Measurements from ENCODE around the gene CAMTA1. TPM values are rescaled to one million over a fixed set of nuclear protein-coding genes. Genes with fewer than 3 reads are reported as not detected.

Gene CAMTA1
- total RNA-seq, 1 donor from 2014 or later = 268 TPM

- peaks cover 2% of the 10 kb centered on the region for H3K27me3 Mint-ChIP-seq (ENCODE audit: insufficient read depth, low read depth)
- H3K27me3 ChIP-seq = peaks cover 8% of the 10 kb centered on the region
- H3F3A ChIP-seq (ENCODE audit: low read depth) = no peaks in the 10 kb centered on the region
- no peaks in the 10 kb centered on the region for H3K9me3 Mint-ChIP-seq
- H3K27ac Mint-ChIP-seq = no peak overlapping the region
- H3K36me3 ChIP-seq = no peaks in the 10 kb centered on the region
- no peak overlapping the region for H3K4me3 ChIP-seq
- no peak overlapping the region for H2AFZ ChIP-seq (replicated peaks)
- H3K4me2 ChIP-seq = no peak overlapping the region
- no peak overlapping the region for H3K4me3 Mint-ChIP-seq
- no peaks in the 10 kb centered on the region for H3K36me3 Mint-ChIP-seq
- H3K4me1 ChIP-seq = no peaks in the 10 kb centered on the region
- H3K9ac ChIP-seq = no peak overlapping the region
- peak; percentile 82 for DNase-seq (ENCODE audit: low spot score)
- H3K9me3 ChIP-seq (ENCODE audit: low read depth) = no peaks in the 10 kb centered on the region
- H4K20me1 ChIP-seq (ENCODE audit: low read depth) = no peaks in the 10 kb centered on the region
- no peak overlapping the region for H3K27ac ChIP-seq
- no peaks in the 10 kb centered on the region for H3K4me1 Mint-ChIP-seq
- TF ChIP-seq EZH2phosphoT487 (IDR thresholded peaks at IDR 0.05) (no peak), EZH2 (IDR thresholded peaks at IDR 0.05) (no peak), CTCF (IDR thresholded peaks at IDR 0.05) (peak; percentile 91)
- no peaks in the 10 kb centered on the region for H3K79me2 ChIP-seq (ENCODE audit: low read depth)
Observed at GRCh38 chr1:7207875-7208646, 422.8 kb downstream of the CAMTA1 start.

- no peaks in the 10 kb centered on the region for H3K4me1 ChIP-seq
- H2AFZ ChIP-seq (replicated peaks) = no peak overlapping the region
- H3K36me3 Mint-ChIP-seq = no peaks in the 10 kb centered on the region
- no peak overlapping the region for H3K4me3 ChIP-seq
- TF ChIP-seq EZH2 (IDR thresholded peaks at IDR 0.05) = no peak
- TF ChIP-seq CTCF (IDR thresholded peaks at IDR 0.05) = no peak
- TF ChIP-seq EZH2phosphoT487 (IDR thresholded peaks at IDR 0.05) = no peak
- no peaks in the 10 kb centered on the region for H3K9me3 ChIP-seq (ENCODE audit: low read depth)
- no peaks in the 10 kb centered on the region for H3K79me2 ChIP-seq (ENCODE audit: low read depth)
- no peak overlapping the region for H3K4me3 Mint-ChIP-seq
- no peak overlapping the region for H3K4me2 ChIP-seq
- H3K27me3 ChIP-seq = peaks cover 8% of the 10 kb centered on the region
- H3K36me3 ChIP-seq = no peaks in the 10 kb centered on the region
- H3K27ac Mint-ChIP-seq = no peak overlapping the region
- peaks cover 2% of the 10 kb centered on the region for H3K27me3 Mint-ChIP-seq (ENCODE audit: insufficient read depth, low read depth)
- H3K4me1 Mint-ChIP-seq = no peaks in the 10 kb centered on the region
- H3K27ac ChIP-seq = no peak overlapping the region
- H3K9ac ChIP-seq = no peak overlapping the region
- no peaks in the 10 kb centered on the region for H4K20me1 ChIP-seq (ENCODE audit: low read depth)
- DNase-seq (ENCODE audit: low spot score) = no peak
- H3F3A ChIP-seq (ENCODE audit: low read depth) = no peaks in the 10 kb centered on the region
- no peaks in the 10 kb centered on the region for H3K9me3 Mint-ChIP-seq
Observed at GRCh38 chr1:7208647-7209180, 423.5 kb downstream of the CAMTA1 start.

- TF ChIP-seq EZH2phosphoT487 (IDR thresholded peaks at IDR 0.05) = no peak
- no peak for TF ChIP-seq CTCF (IDR thresholded peaks at IDR 0.05)
- no peak for TF ChIP-seq EZH2 (IDR thresholded peaks at IDR 0.05)
- Histone ChIP-seq H3K9me3 (ENCODE audit: low read depth) (no peaks in the 10 kb centered on the region), H4K20me1 (ENCODE audit: low read depth) (no peaks in the 10 kb centered on the region), H3F3A (ENCODE audit: low read depth) (no peaks in the 10 kb centered on the region), H3K4me1 (no peaks in the 10 kb centered on the region), H3K9ac (no peak overlapping the region), H3K27me3 (peaks cover 8% of the 10 kb centered on the region), H2AFZ (replicated peaks) (no peak overlapping the region), H3K79me2 (ENCODE audit: low read depth) (no peaks in the 10 kb centered on the region), H3K4me2 (no peak overlapping the region), H3K27ac (no peak overlapping the region), H3K36me3 (no peaks in the 10 kb centered on the region), H3K4me3 (no peak overlapping the region)
- H3K4me3 Mint-ChIP-seq = no peak overlapping the region
- no peak overlapping the region for H3K27ac Mint-ChIP-seq
- H3K4me1 Mint-ChIP-seq = no peaks in the 10 kb centered on the region
- DNase-seq (ENCODE audit: low spot score) = no peak
- H3K36me3 Mint-ChIP-seq = no peaks in the 10 kb centered on the region
- no peaks in the 10 kb centered on the region for H3K9me3 Mint-ChIP-seq
- peaks cover 2% of the 10 kb centered on the region for H3K27me3 Mint-ChIP-seq (ENCODE audit: insufficient read depth, low read depth)
Observed at GRCh38 chr1:7209336-7209735, 424.1 kb downstream of the CAMTA1 start.

All from neural progenitor cell (in vitro differentiated cells).